ENCODE results near the gene PLD5. TPM values are rescaled to one million over a fixed set of nuclear protein-coding genes. Genes with fewer than 3 reads are reported as not detected.

PLD5 gene
- total RNA-seq, 1 donor from 2014 or later = 6.6 TPM

GRCh38 chr1:242542271-242542670 lies 17.8 kb upstream of the PLD5 start:
- no peak for DNase-seq (ENCODE audit: low spot score in 2 of 2)
- H3K9me3 ChIP-seq = no peaks in the 10 kb centered on the region
- no peaks in the 10 kb centered on the region for H3K27me3 ChIP-seq
- H3K27ac ChIP-seq = no peak overlapping the region
- no peaks in the 10 kb centered on the region for H3K4me1 ChIP-seq
- no peak for TF ChIP-seq CTCF (IDR thresholded peaks at IDR 0.05)
- H3K36me3 ChIP-seq = no peaks in the 10 kb centered on the region
- no peak overlapping the region for H3K4me3 ChIP-seq
- intact Hi-C loops (cut with DNase I) = no loop called here

- Histone ChIP-seq H3K4me3 (no peak overlapping the region), H3K27me3 (no peaks in the 10 kb centered on the region), H3K4me1 (no peaks in the 10 kb centered on the region), H3K36me3 (no peaks in the 10 kb centered on the region), H3K27ac (no peak overlapping the region), H3K9me3 (no peaks in the 10 kb centered on the region)
- no peak for DNase-seq (ENCODE audit: low spot score in 2 of 2)
- intact Hi-C loops (cut with DNase I) = no loop called here
- no peak for TF ChIP-seq CTCF (IDR thresholded peaks at IDR 0.05)
Observed at GRCh38 chr1:242535986-242536385, 11.5 kb upstream of the PLD5 start.

- H3K9me3 ChIP-seq = no peaks in the 10 kb centered on the region
- no peaks in the 10 kb centered on the region for H3K27me3 ChIP-seq
- DNase-seq (ENCODE audit: low spot score in 2 of 2) = no peak
- no peak for TF ChIP-seq CTCF (IDR thresholded peaks at IDR 0.05)
- no peak overlapping the region for H3K27ac ChIP-seq
- H3K4me1 ChIP-seq = no peaks in the 10 kb centered on the region
- H3K4me3 ChIP-seq = no peak overlapping the region
- no peaks in the 10 kb centered on the region for H3K36me3 ChIP-seq
- intact Hi-C loops (cut with DNase I) = no loop called here
Observed at GRCh38 chr1:242534753-242535152, 10.3 kb upstream of the PLD5 start.

GRCh38 chr1:242530761-242531160 lies 6.3 kb upstream of the PLD5 start:
- H3K4me3 ChIP-seq = no peak overlapping the region
- H3K9me3 ChIP-seq = no peaks in the 10 kb centered on the region
- no peak overlapping the region for H3K27ac ChIP-seq
- H3K27me3 ChIP-seq = no peaks in the 10 kb centered on the region
- no peak for TF ChIP-seq CTCF (IDR thresholded peaks at IDR 0.05)
- no peak for DNase-seq (ENCODE audit: low spot score in 2 of 2)
- intact Hi-C loops (cut with DNase I) = no loop called here
- no peaks in the 10 kb centered on the region for H3K36me3 ChIP-seq
- no peaks in the 10 kb centered on the region for H3K4me1 ChIP-seq

GRCh38 chr1:242525769-242526168 lies 1.3 kb upstream of the PLD5 start:
- Histone ChIP-seq H3K27ac (peak overlapping the region in 1 of 2 donors; percentile 56), H3K4me3 (peak overlapping the region in 1 of 2 donors; percentile 84), H3K27me3 (no peaks in the 10 kb centered on the region), H3K4me1 (peaks cover 0 to 3% of the 10 kb centered on the region in 2 donors), H3K9me3 (no peaks in the 10 kb centered on the region), H3K36me3 (no peaks in the 10 kb centered on the region)
- TF ChIP-seq CTCF (IDR thresholded peaks at IDR 0.05) = no peak
- no peak for DNase-seq (ENCODE audit: low spot score in 2 of 2)
- intact Hi-C loops (cut with DNase I) = loop anchor here (2.0 kb wide), 2 partner anchors 29 to 59 kb away; no protein-coding TSS in a partner anchor

- Histone ChIP-seq H3K36me3 (no peaks in the 10 kb centered on the region), H3K9me3 (no peaks in the 10 kb centered on the region), H3K4me3 (peak overlapping the region; percentile 56 to 84), H3K4me1 (peaks cover 0 to 3% of the 10 kb centered on the region in 2 donors), H3K27me3 (no peaks in the 10 kb centered on the region), H3K27ac (peak overlapping the region; percentile 50 to 56)
- intact Hi-C loops (cut with DNase I) = loop anchor here (2.0 kb wide), 2 partner anchors 29 to 59 kb away; no protein-coding TSS in a partner anchor
- TF ChIP-seq CTCF (IDR thresholded peaks at IDR 0.05) = no peak
- no peak for DNase-seq (ENCODE audit: low spot score in 2 of 2)
Observed at GRCh38 chr1:242525360-242525722, 844 bp upstream of the PLD5 start.
